ENCODE measurements around the gene NUBP2.

DNA sequence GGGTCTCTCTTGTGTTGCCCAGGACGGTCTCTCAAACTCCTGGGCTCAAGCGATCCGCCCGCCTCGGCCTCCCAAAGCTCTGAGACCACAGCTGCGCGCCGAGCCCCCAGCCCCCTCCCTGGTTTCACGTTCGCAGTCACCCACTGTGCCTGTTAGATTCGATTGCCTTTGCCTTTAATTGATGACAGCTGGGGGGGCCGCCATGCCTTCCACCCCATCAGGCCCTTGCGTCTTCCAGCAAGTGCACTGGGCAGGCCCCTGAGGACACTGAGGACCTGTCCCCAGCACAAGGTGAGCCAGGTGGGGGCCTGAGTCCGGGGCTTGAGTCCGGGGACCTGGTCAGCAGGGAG is 7.5 kb downstream of the NUBP2 start:
- TF ChIP-seq ZFHX2 (tag by site-specific recombination; conservative IDR thresholded peaks at IDR 0.05) (no peak), ZNF175 (tag by site-specific recombination; IDR thresholded peaks at IDR 0.05) (no peak), ZBTB8A (tag by site-specific recombination; IDR thresholded peaks at IDR 0.05) (no peak), IKZF3 (tag by site-specific recombination; IDR thresholded peaks at IDR 0.05) (no peak), GLI2 (tag by site-specific recombination; IDR thresholded peaks at IDR 0.05; ENCODE audit: borderline replicate concordance, low read depth) (no peak)
- TF ChIP-seq, protein P1, sequence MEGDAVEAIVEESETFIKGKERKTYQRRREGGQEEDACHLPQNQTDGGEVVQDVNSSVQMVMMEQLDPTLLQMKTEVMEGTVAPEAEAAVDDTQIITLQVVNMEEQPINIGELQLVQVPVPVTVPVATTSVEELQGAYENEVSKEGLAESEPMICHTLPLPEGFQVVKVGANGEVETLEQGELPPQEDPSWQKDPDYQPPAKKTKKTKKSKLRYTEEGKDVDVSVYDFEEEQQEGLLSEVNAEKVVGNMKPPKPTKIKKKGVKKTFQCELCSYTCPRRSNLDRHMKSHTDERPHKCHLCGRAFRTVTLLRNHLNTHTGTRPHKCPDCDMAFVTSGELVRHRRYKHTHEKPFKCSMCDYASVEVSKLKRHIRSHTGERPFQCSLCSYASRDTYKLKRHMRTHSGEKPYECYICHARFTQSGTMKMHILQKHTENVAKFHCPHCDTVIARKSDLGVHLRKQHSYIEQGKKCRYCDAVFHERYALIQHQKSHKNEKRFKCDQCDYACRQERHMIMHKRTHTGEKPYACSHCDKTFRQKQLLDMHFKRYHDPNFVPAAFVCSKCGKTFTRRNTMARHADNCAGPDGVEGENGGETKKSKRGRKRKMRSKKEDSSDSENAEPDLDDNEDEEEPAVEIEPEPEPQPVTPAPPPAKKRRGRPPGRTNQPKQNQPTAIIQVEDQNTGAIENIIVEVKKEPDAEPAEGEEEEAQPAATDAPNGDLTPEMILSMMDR (tag by site-specific recombination; IDR thresholded peaks at IDR 0.05), result no peak
- TF ChIP-seq, protein P2, sequence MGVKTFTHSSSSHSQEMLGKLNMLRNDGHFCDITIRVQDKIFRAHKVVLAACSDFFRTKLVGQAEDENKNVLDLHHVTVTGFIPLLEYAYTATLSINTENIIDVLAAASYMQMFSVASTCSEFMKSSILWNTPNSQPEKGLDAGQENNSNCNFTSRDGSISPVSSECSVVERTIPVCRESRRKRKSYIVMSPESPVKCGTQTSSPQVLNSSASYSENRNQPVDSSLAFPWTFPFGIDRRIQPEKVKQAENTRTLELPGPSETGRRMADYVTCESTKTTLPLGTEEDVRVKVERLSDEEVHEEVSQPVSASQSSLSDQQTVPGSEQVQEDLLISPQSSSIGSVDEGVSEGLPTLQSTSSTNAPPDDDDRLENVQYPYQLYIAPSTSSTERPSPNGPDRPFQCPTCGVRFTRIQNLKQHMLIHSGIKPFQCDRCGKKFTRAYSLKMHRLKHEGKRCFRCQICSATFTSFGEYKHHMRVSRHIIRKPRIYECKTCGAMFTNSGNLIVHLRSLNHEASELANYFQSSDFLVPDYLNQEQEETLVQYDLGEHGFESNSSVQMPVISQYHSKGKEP (tag by site-specific recombination; IDR thresholded peaks at IDR 0.05), result no peak

Data from HEK293 (cell line).